ENCODE data around the gene AKAP6. TPM values are rescaled to one million over a fixed set of nuclear protein-coding genes. Genes with fewer than 3 reads are reported as not detected.

AKAP6 gene
- total and polyA plus RNA-seq, 10 of the 15 experiments (the other 5 are each of a cell fraction or from before 2014, with no cell fraction given): 0.35 to 5.9 (median 2.2) TPM

GRCh38 chr14:32627545-32628298 lies 298.6 kb downstream of the AKAP6 start:
- Histone ChIP-seq H3K79me2 (ENCODE audit: control insufficient read depth, insufficient read depth, low read length) (no peaks in the 10 kb centered on the region), H3K4me1 (ENCODE audit: control insufficient read depth, insufficient read depth, low read length) (peaks cover 2% of the 10 kb centered on the region), H3K27me3 (replicated peaks in 1 of 2; ENCODE audit: control insufficient read depth in 2 of 2, insufficient read depth in 2 of 2, low read length in 1 of 2) (no peaks in the 10 kb centered on the region), H3K9me3 (replicated peaks; ENCODE audit: control insufficient read depth, insufficient read depth, low read length) (no peaks in the 10 kb centered on the region), H4K20me1 (ENCODE audit: control insufficient read depth, insufficient read depth) (no peaks in the 10 kb centered on the region), H3K4me2 (ENCODE audit: control insufficient read depth, insufficient read depth) (no peak overlapping the region), H3K36me3 (ENCODE audit: control insufficient read depth in 2 of 2, insufficient read depth in 2 of 2, low read length in 1 of 2) (no peaks in the 10 kb centered on the region), H2AFZ (ENCODE audit: control insufficient read depth, low read depth, low read length) (no peak overlapping the region), H3K9ac (ENCODE audit: control insufficient read depth, insufficient read depth, low read length) (no peak overlapping the region), H3K27ac (ENCODE audit: control insufficient read depth, insufficient read depth) (no peak overlapping the region), H3K4me3 (no peak overlapping the region)
- intact Hi-C loops (cut with micrococcal nuclease; ENCODE audit: unreplicated experiment) (no loop called here), in situ Hi-C loops (cut with MboI) (no loop called here)
- FAIRE-seq: no peak
- no peak for DNase-seq (ENCODE audit: low read depth, low spot score)
- RAD21 ChIA-PET (ENCODE audit: unreplicated experiment): no interaction called here
- CTCF ChIA-PET: interaction anchor here (1.0 kb wide), 1 partner anchor 39 kb away, joined by 4 read pairs; no protein-coding TSS in a partner anchor
- BruUV-seq (replicated peaks): no TSS peak
- WGBS (ENCODE audit: insufficient coverage, insufficient replicate concordance, low lambda C conversion rate, missing lambda C conversion rate): 76% methylated on average over 4 of the region's 4 CpGs
- SMC1A ChIA-PET (ENCODE audit: uncharacterized antibody, unreplicated experiment): interaction anchor here (0.5 kb wide), 1 partner anchor 18 kb away, joined by 3 read pairs; no protein-coding TSS in a partner anchor
- POLR2A ChIA-PET: interaction anchor here (1.1 kb wide), 1 partner anchor 15 kb away, joined by 4 read pairs; no protein-coding TSS in a partner anchor
- no peak for TF ChIP-seq KAT2A (conservative IDR thresholded peaks at IDR 0.05; ENCODE audit: control insufficient read depth, low read depth, low read length)
- ATAC-seq: no peak

- no peak overlapping the region for H3K27ac ChIP-seq (ENCODE audit: control insufficient read depth, insufficient read depth)
- H3K4me2 ChIP-seq (ENCODE audit: control insufficient read depth, insufficient read depth): no peak overlapping the region
- H3K27me3 ChIP-seq (replicated peaks in 1 of 2; ENCODE audit: control insufficient read depth in 2 of 2, insufficient read depth in 2 of 2, low read length in 1 of 2): no peaks in the 10 kb centered on the region
- ChIA-PET POLR2A (interaction anchor here (0.7 kb wide), 1 partner anchor 41 kb away, joined by 4 read pairs; no protein-coding TSS in a partner anchor), SMC1A (ENCODE audit: uncharacterized antibody, unreplicated experiment) (interaction anchor here (0.7 kb wide), 1 partner anchor 65 kb away, joined by 3 read pairs; no protein-coding TSS in a partner anchor), CTCF (interaction anchor here (1.0 to 1.5 kb wide), 2 partner anchors 55 to 69 kb away, joined by 3 read pairs; no protein-coding TSS in a partner anchor), RAD21 (ENCODE audit: unreplicated experiment) (no interaction called here)
- no peaks in the 10 kb centered on the region for H3K36me3 ChIP-seq (ENCODE audit: control insufficient read depth in 2 of 2, insufficient read depth in 2 of 2, low read length in 1 of 2)
- in situ Hi-C loops (cut with MboI): no loop called here
- no peak overlapping the region for H3K4me3 ChIP-seq
- DNase-seq (ENCODE audit: low read depth, low spot score) (no peak), FAIRE-seq (no peak), ATAC-seq (no peak)
- intact Hi-C loops (cut with micrococcal nuclease; ENCODE audit: unreplicated experiment): no loop called here
- H3K9ac ChIP-seq (ENCODE audit: control insufficient read depth, insufficient read depth, low read length): no peak overlapping the region
- WGBS (ENCODE audit: insufficient coverage, insufficient replicate concordance, low lambda C conversion rate, missing lambda C conversion rate): 75% methylated on average over 3 of the region's 3 CpGs
- BruUV-seq (replicated peaks): no TSS peak
- no peaks in the 10 kb centered on the region for H4K20me1 ChIP-seq (ENCODE audit: control insufficient read depth, insufficient read depth)
- no peaks in the 10 kb centered on the region for H3K79me2 ChIP-seq (ENCODE audit: control insufficient read depth, insufficient read depth, low read length)
- H3K4me1 ChIP-seq (ENCODE audit: control insufficient read depth, insufficient read depth, low read length): no peaks in the 10 kb centered on the region
- H3K9me3 ChIP-seq (replicated peaks; ENCODE audit: control insufficient read depth, insufficient read depth, low read length): no peaks in the 10 kb centered on the region
- no peak overlapping the region for H2AFZ ChIP-seq (ENCODE audit: control insufficient read depth, low read depth, low read length)
- no peak for TF ChIP-seq KAT2A (conservative IDR thresholded peaks at IDR 0.05; ENCODE audit: control insufficient read depth, low read depth, low read length)
- no peak for TF ChIP-seq SMAD1 (IDR thresholded peaks at IDR 0.05; ENCODE audit: low read depth, partially characterized antibody)
- TF ChIP-seq TARDBP (IDR thresholded peaks at IDR 0.05; ENCODE audit: borderline replicate concordance): no peak
- TF ChIP-seq NFYB (IDR thresholded peaks at IDR 0.05; ENCODE audit: insufficient read depth, low read depth, low read length): no peak
- no peak for TF ChIP-seq MTA2 (IDR thresholded peaks at IDR 0.05; ENCODE audit: low read depth)
- no peak for TF ChIP-seq ZNF217 (IDR thresholded peaks at IDR 0.05)
- no peak for TF ChIP-seq MEF2B (IDR thresholded peaks at IDR 0.05; ENCODE audit: partially characterized antibody, poor library complexity, severe bottlenecking)
- no peak for TF ChIP-seq DPF2 (IDR thresholded peaks at IDR 0.05)
- no peak for TF ChIP-seq CUX1 (IDR thresholded peaks at IDR 0.05; ENCODE audit: insufficient replicate concordance, low read depth, low read length)
- no peak for TF ChIP-seq TBL1XR1 (IDR thresholded peaks at IDR 0.05; ENCODE audit: low read depth, low read length)
Observed at GRCh38 chr14:32629236-32629635, 300.1 kb downstream of the AKAP6 start.
